Ovary (tissue), 3 donors: ENCODE results near the gene FRMD3.

Source experiments
- CTCF ChIP-seq, 3 donors: fragments of 450-650 bp in 2 of 3; fragments of 200-600 bp in 1 of 3; IDR thresholded peaks; one replicate each; pipeline versions ENCODE4 v1.5.1 to v1.8.0; 2016 to 2022; ENCODE audit warnings: antibody characterized with exemption in 3 of 3, mild to moderate bottlenecking in 1 of 3
- EP300 ChIP-seq: sonication (generic); formaldehyde crosslinking; IDR thresholded peaks from one replicate; pipeline ENCODE4 v1.6.1; 2017; ENCODE audit warnings: antibody characterized with exemption
- donor health status: DM: no; HTN: no; CAD: no.

DNA sequence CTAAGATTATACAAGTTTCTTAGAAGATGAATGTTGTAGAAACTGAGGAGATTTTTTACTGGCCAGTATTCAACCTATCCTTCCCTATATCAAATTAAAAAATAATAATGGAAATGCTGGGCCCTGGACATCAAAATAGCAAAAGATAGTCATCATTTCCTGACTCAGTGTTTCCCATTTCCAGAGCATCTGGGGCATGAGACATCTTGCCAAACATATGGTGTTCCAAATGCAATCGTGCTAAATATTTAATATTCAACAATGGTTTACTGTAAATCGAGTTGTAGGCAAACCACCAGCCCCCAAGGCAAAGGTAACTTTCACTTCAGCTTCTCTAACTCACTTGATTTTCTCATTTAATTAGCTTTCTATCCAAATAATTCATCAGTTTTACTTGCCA is 152.9 kb downstream of the FRMD3 start:
- TF ChIP-seq CTCF (IDR thresholded peaks at IDR 0.05) = no peak
- no peak for TF ChIP-seq EP300
